Caco-2 (cell line): ENCODE results near the gene VAT1. TPM values are rescaled to one million over a fixed set of nuclear protein-coding genes. Genes with fewer than 3 reads are reported as not detected.

Source experiments
- Bru-seq: library from RNA; stranded (reverse); fragments of 400-500 nt; gene quantifications from one replicate; lab custom pipeline; 2021; lab: Mats Ljungman, UMichigan
- BruChase-seq, 2 experiments: library from RNA; stranded (reverse); fragments of 400-500 nt; gene quantifications; one replicate each; lab custom pipeline; 2021; lab: Mats Ljungman, UMichigan
- BruUV-seq: library from RNA; stranded (reverse); fragments of 400-500 nt; replicated peaks from 2 replicates; lab custom pipeline; 2021; lab: Mats Ljungman, UMichigan
- CTCF ChIA-PET: fragments of 300-600 bp; sonication (Branson Sonifier 250); formaldehyde crosslinking; loops from one replicate; lab custom pipeline; 2022; ENCODE audit warnings: antibody characterized with exemption; lab: Charles Lee
- POLR2A ChIA-PET: fragments of 300-600 bp; sonication (Branson Sonifier 250); formaldehyde crosslinking; loops from one replicate; lab custom pipeline; 2022; ENCODE audit warnings: antibody characterized with exemption; lab: Charles Lee
- DNase-seq, 2 experiments: peaks; one replicate each; pipeline versions ENCODE4 v3.0.0 to v3.0.0-alpha.2; 2020 to 2022
- H3K27me3 ChIP-seq: replicated peaks from 2 replicates; pipeline ENCODE4 v1.6.0; 2011; ENCODE audit warnings: low read length; ENCODE audit not compliant: control insufficient read depth, insufficient read depth
- H3K36me3 ChIP-seq: 2 replicates; pipeline ENCODE4 v1.5.1; 2011; ENCODE audit warnings: low read length; ENCODE audit not compliant: control insufficient read depth, insufficient read depth
- H3K4me1 ChIP-seq: fragments of 250-450 bp; sonication (Bioruptor Pico); 2 replicates; pipeline ENCODE4 v1.5.1; 2020; ENCODE audit warnings: mild to moderate bottlenecking
- H3K4me3 ChIP-seq: 2 replicates; pipeline ENCODE4 v1.5.1; 2011; ENCODE audit warnings: low read depth, mild to moderate bottlenecking, control low read depth, low read length
- H3K9me3 ChIP-seq: fragments of 250-450 bp; sonication (Bioruptor Pico); 2 replicates; pipeline ENCODE4 v1.5.1; 2020; ENCODE audit warnings: mild to moderate bottlenecking, moderate library complexity
- H3K27ac Mint-ChIP-seq: one replicate; pipeline ENCODE4 v1.8.0; 2022; ENCODE audit warnings: mixed read lengths; ENCODE audit not compliant: unreplicated experiment
- H3K27me3 Mint-ChIP-seq: one replicate; pipeline ENCODE4 v1.8.0; 2022; ENCODE audit warnings: mixed read lengths; ENCODE audit not compliant: insufficient read depth, unreplicated experiment
- H3K36me3 Mint-ChIP-seq: one replicate; pipeline ENCODE4 v1.8.0; 2022; ENCODE audit warnings: mild to moderate bottlenecking, mixed read lengths; ENCODE audit not compliant: insufficient read depth, unreplicated experiment
- H3K4me1 Mint-ChIP-seq: one replicate; pipeline ENCODE4 v1.8.0; 2022; ENCODE audit warnings: low read depth, mixed read lengths; ENCODE audit not compliant: unreplicated experiment
- H3K4me3 Mint-ChIP-seq: one replicate; pipeline ENCODE4 v1.8.0; 2022; ENCODE audit warnings: mild to moderate bottlenecking, moderate library complexity, mixed read lengths; ENCODE audit not compliant: unreplicated experiment
- H3K9me3 Mint-ChIP-seq: one replicate; pipeline ENCODE4 v1.8.0; 2022; ENCODE audit warnings: mixed read lengths; ENCODE audit not compliant: unreplicated experiment
- intact Hi-C: fragments of 100-400 bp; cut with micrococcal nuclease; formaldehyde crosslinking; loops from one replicate; pipeline ENCODE4 v1.10.0; 2022; ENCODE audit not compliant: unreplicated experiment
- long read RNA-seq: library from polyadenylated mRNA; stranded (forward); transcript quantifications from one replicate; pipeline ENCODE4 v2.0.0, GENCODE V29; 2022
- total RNA-seq: library from RNA; stranded (reverse); gene quantifications from 2 replicates; pipeline ENCODE4 v1.2.3, GENCODE V29; 2022
- TF ChIP-seq, protein P1 (sequence below), 2 experiments: fragments of 200-600 bp in 1 of 2; IDR thresholded peaks; 1 replicate in 1 of 2; 2 replicates in 1 of 2; pipeline versions ENCODE4 v1.5.1 to v1.8.0; 2011 to 2022; ENCODE audit warnings: antibody characterized with exemption in 1 of 2, control low read depth in 1 of 2, inconsistent platforms in 1 of 2, low read depth in 1 of 2, low read length in 1 of 2, mild to moderate bottlenecking in 1 of 2, moderate library complexity in 1 of 2; ENCODE audit not compliant: insufficient read depth in 1 of 2, severe bottlenecking in 1 of 2, unreplicated experiment in 1 of 2

The VAT1 gene
- total RNA-seq (227 and 236 TPM in 2 replicates), Bru-seq, nascent RNA (percentile 76 among the genes with signal in this experiment), BruChase-seq, experiment 1, labeled RNA remaining after a 2-hour chase (percentile 88 among the genes with signal in this experiment), BruChase-seq, experiment 2, labeled RNA remaining after a 6-hour chase (percentile 97 among the genes with signal in this experiment)
- long read RNA-seq, transcript VAT1-201 (6 exons, 2,734 nt) = major isoform, 252 of 325 reads
- long read RNA-seq, partial matches to known transcripts = 9 of 325 reads
- long read RNA-seq, other reads (novel, unspliced or antisense) = 63 of 325 reads

DNA sequence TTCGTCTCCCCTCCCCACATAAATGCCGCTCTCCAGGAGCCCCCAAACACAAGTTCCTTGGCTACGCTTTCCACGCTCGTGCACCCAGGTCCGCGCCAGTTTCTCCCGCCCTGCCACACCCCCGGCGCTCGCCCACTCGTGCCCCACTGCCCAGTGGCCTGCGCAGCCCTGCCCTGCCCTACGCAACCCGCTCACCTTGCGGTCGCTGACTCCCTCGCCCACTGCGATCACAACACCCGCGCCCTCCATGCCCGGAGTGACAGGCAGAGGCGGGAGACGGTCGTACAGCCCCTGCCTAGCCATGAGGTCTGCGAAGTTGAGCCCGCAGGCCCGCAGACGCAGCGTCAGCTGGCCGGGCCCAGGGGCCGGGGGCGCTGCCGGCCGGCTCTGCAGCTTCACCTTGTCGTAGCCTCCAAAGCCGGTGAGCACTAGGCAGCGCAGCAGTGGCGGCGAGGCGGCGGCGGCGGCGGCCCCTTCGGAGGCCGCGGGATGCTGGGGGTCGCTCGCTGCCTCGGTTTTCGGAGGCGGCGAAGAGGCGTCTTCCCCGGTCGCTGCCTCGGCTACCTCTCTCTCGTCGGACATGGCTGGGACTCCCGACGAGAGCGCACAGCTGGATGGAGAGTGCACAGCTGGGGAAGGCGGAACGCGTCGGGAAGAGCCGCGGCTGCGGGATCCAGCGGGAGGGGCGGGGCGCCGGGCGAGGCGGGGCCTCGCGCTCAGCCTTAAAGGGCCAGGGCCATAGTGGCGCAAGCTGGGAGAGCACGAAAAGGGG, at the start of gene VAT1:
VAT1 (minus strand) TSS at position 645 of the 772 bp plus-strand sequence; CDS start at position 582, 63 bp downstream.
- DNase-seq = peak; percentile 83 to 88
- Mint-ChIP-seq H3K9me3 (no peaks in the 10 kb centered on the region), H3K27ac (peak within 1 kb of the TSS; percentile 93), H3K27me3 (no peaks in the 10 kb centered on the region), H3K4me1 (peaks cover 8% of the 10 kb centered on the region), H3K36me3 (peaks cover 20% of the 10 kb centered on the region), H3K4me3 (peak within 1 kb of the TSS; percentile 98)
- Histone ChIP-seq H3K36me3 (no peaks in the 10 kb centered on the region; the same call in none of the 2 replicates), H3K27me3 (no peaks in the 10 kb centered on the region), H3K9me3 (no peaks in the 10 kb centered on the region), H3K4me3 (peak within 1 kb of the TSS; percentile 97), H3K4me1 (peaks cover 9% of the 10 kb centered on the region; the same call in 1 of the 2 replicates)
- intact Hi-C loops = loop anchor here (1.0 to 5.0 kb wide), 2 partner anchors 148 to 295 kb away; no protein-coding TSS in a partner anchor
- TF ChIP-seq, protein P1, sequence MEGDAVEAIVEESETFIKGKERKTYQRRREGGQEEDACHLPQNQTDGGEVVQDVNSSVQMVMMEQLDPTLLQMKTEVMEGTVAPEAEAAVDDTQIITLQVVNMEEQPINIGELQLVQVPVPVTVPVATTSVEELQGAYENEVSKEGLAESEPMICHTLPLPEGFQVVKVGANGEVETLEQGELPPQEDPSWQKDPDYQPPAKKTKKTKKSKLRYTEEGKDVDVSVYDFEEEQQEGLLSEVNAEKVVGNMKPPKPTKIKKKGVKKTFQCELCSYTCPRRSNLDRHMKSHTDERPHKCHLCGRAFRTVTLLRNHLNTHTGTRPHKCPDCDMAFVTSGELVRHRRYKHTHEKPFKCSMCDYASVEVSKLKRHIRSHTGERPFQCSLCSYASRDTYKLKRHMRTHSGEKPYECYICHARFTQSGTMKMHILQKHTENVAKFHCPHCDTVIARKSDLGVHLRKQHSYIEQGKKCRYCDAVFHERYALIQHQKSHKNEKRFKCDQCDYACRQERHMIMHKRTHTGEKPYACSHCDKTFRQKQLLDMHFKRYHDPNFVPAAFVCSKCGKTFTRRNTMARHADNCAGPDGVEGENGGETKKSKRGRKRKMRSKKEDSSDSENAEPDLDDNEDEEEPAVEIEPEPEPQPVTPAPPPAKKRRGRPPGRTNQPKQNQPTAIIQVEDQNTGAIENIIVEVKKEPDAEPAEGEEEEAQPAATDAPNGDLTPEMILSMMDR (IDR thresholded peaks at IDR 0.05; ENCODE audit: insufficient read depth in 1 of 2, low read depth in 1 of 2, low read length in 1 of 2, severe bottlenecking in 1 of 2, unreplicated experiment in 1 of 2) = no peak
- POLR2A ChIA-PET = interaction anchor here (0.6 to 2.5 kb wide), 7 partner anchors 24 to 412 kb away, joined by 3 to 24 read pairs (median 4); partner anchors contain the start of genes BRCA1, RETREG3, RPL27 and TUBG1
- CTCF ChIA-PET = interaction anchor here (0.7 to 1.9 kb wide), 4 partner anchors 24 to 190 kb away, joined by 3 to 10 read pairs (median 5); partner anchors contain the start of genes BRCA1, RPL27 and TMEM106A
- BruUV-seq = TSS peak; percentile 23

DNA sequence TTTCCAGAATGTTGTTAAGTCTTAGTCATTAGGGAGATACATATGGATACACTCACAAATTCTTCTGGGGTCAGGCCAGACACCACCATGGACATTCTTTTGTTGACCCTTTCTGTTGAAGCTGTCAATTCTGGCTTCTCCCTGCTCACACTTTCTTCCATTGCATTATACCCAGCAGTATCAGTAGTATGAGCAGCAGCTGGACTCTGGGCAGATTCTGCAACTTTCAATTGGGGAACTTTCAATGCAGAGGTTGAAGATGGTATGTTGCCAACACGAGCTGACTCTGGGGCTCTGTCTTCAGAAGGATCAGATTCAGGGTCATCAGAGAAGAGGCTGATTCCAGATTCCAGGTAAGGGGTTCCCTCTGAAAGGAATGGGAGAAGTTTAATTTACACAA, 48.7 kb upstream of the VAT1 start:
- H3K4me3 Mint-ChIP-seq = no peak overlapping the region

More for the DNA sequence above, 48.7 kb upstream of the VAT1 start:
- H3K36me3 ChIP-seq = no peaks in the 10 kb centered on the region; the same call in 1 of the 2 replicates
- Mint-ChIP-seq H3K36me3 (peaks cover 45% of the 10 kb centered on the region), H3K4me1 (peaks cover 8% of the 10 kb centered on the region), H3K27ac (no peak overlapping the region), H3K9me3 (no peaks in the 10 kb centered on the region), H3K27me3 (no peaks in the 10 kb centered on the region)
- TF ChIP-seq, protein P1 (IDR thresholded peaks at IDR 0.05; ENCODE audit: insufficient read depth in 1 of 2, low read depth in 1 of 2, low read length in 1 of 2, severe bottlenecking in 1 of 2, unreplicated experiment in 1 of 2) = no peak
- POLR2A ChIA-PET = no interaction called here
- DNase-seq = no peak
- H3K27me3 ChIP-seq = no peaks in the 10 kb centered on the region
- no peak overlapping the region for H3K4me3 ChIP-seq
- BruUV-seq = no TSS peak
- no peaks in the 10 kb centered on the region for H3K9me3 ChIP-seq
- H3K4me1 ChIP-seq = no peaks in the 10 kb centered on the region
- intact Hi-C loops = no loop called here
- CTCF ChIA-PET = no interaction called here
